Naive thymus-derived CD4-positive, alpha-beta T cell (primary cell): ENCODE data around the gene APOBEC3G. TPM values are rescaled to one million over a fixed set of nuclear protein-coding genes. Genes with fewer than 3 reads are reported as not detected.

Experiments
- ATAC-seq: fragments of 150-1000 bp; cut with Tn5 transposase; 2 replicates; pipeline ENCODE4 v1.10.0; 2021; ENCODE audit warnings: mild to moderate bottlenecking, moderate library complexity
- CTCF ChIA-PET: fragments of 350-600 bp; sonication (Branson Sonifier 250); formaldehyde crosslinking; loops from one replicate; lab custom pipeline; 2021; ENCODE audit warnings: antibody characterized with exemption; lab: Charles Lee
- POLR2A ChIA-PET: fragments of 350-600 bp; sonication (Branson Sonifier 250); formaldehyde crosslinking; loops from one replicate; lab custom pipeline; 2021; ENCODE audit warnings: antibody characterized with exemption, inconsistent platforms; lab: Charles Lee
- DNase-seq, 9 donors: peaks; one replicate each; pipeline versions ENCODE4 v3.0.0 to v3.0.0-alpha.2; 2020 to 2022; ENCODE audit warnings: mixed read lengths in 1 of 9
- H3K27ac ChIP-seq: one replicate; pipeline ENCODE4 v1.7.0; 2013; ENCODE audit warnings: mild to moderate bottlenecking, low read depth, low read length, moderate library complexity
- H3K27me3 ChIP-seq, 2 donors: one replicate each; pipeline ENCODE4 v1.7.0; 2013; ENCODE audit warnings: low read length in 2 of 2, mild to moderate bottlenecking in 2 of 2, moderate library complexity in 2 of 2; ENCODE audit not compliant: control insufficient read depth in 2 of 2, insufficient read depth in 2 of 2
- H3K36me3 ChIP-seq, 3 experiments: 1 replicate in 2 of 3; 2 replicates in 1 of 3; pipeline ENCODE4 v1.7.0; 2013; ENCODE audit warnings: low read length in 3 of 3, mild to moderate bottlenecking in 3 of 3, moderate library complexity in 1 of 3; ENCODE audit not compliant: insufficient read depth in 3 of 3, control insufficient read depth in 2 of 3
- H3K4me1 ChIP-seq, 2 donors: one replicate each; pipeline ENCODE4 v1.7.0; 2013; ENCODE audit warnings: low read length in 2 of 2, mild to moderate bottlenecking in 2 of 2, moderate library complexity in 1 of 2; ENCODE audit not compliant: control insufficient read depth in 2 of 2, insufficient read depth in 2 of 2
- H3K4me3 ChIP-seq: 2 replicates; pipeline ENCODE4 v1.7.0; 2013; ENCODE audit warnings: mild to moderate bottlenecking, low read length
- H3K9me3 ChIP-seq, 3 experiments: 1 replicate in 2 of 3; 2 replicates in 1 of 3; pipeline ENCODE4 v1.7.0; 2013; ENCODE audit warnings: low read length in 3 of 3; ENCODE audit not compliant: control insufficient read depth in 2 of 3
- H3K27ac Mint-ChIP-seq, 9 donors: one replicate each; pipeline ENCODE4 v1.8.0; 2020 to 2022; ENCODE audit warnings: mixed read lengths in 9 of 9, mild to moderate bottlenecking in 8 of 9, moderate library complexity in 5 of 9, inconsistent platforms in 2 of 9
- H3K27me3 Mint-ChIP-seq, 5 donors: one replicate each; pipeline ENCODE4 v1.8.0; 2021 to 2022; ENCODE audit warnings: mixed read lengths in 5 of 5, mild to moderate bottlenecking in 1 of 5
- H3K36me3 Mint-ChIP-seq, 5 donors: one replicate each; pipeline ENCODE4 v1.8.0; 2020 to 2022; ENCODE audit warnings: mixed read lengths in 5 of 5, mild to moderate bottlenecking in 3 of 5, inconsistent platforms in 1 of 5
- H3K4me1 Mint-ChIP-seq, 7 donors: one replicate each; pipeline ENCODE4 v1.8.0; 2020 to 2022; ENCODE audit warnings: mixed read lengths in 7 of 7, mild to moderate bottlenecking in 3 of 7, inconsistent platforms in 1 of 7
- H3K4me3 Mint-ChIP-seq, 10 donors: one replicate each; pipeline ENCODE4 v1.8.0; 2020 to 2022; ENCODE audit warnings: mild to moderate bottlenecking in 10 of 10, mixed read lengths in 10 of 10, moderate library complexity in 6 of 10, inconsistent platforms in 2 of 10
- H3K9me3 Mint-ChIP-seq, 11 donors: one replicate each; pipeline ENCODE4 v1.8.0; 2020 to 2022; ENCODE audit warnings: mixed read lengths in 11 of 11, mild to moderate bottlenecking in 4 of 11, inconsistent platforms in 1 of 11, moderate library complexity in 1 of 11
- intact Hi-C, 2 donors: fragments of 100-400 bp; cut with micrococcal nuclease; formaldehyde crosslinking; loops; one replicate each; pipeline ENCODE4 v1.15.1; 2023
- polyA plus RNA-seq, 2 donors: library from polyadenylated mRNA; unstranded; fragments of 300-500 nt; fragmentation: Illumina TruSeq; gene quantifications; one replicate each; pipeline ENCODE4 v1.2.3, GENCODE V29; 2021
- total RNA-seq, 6 experiments: library from RNA in 5 of 6; stranded (reverse) in 5 of 6; gene quantifications; 1 replicate in 5 of 6; 2 replicates in 1 of 6; pipeline ENCODE4 v1.2.3 and lab custom pipeline; 2021 to 2026

Gene APOBEC3G
- total and polyA plus RNA-seq, 7 experiments from 2014 or later = 18.5 to 93.2 (median 22.9) TPM

- POLR2A ChIA-PET = interaction anchor here (0.7 kb wide), 1 partner anchor 18 kb away, joined by 5 read pairs; no protein-coding TSS in a partner anchor
- H3K36me3 ChIP-seq = peaks cover 0 to 54% (median 4%) of the 10 kb centered on the region in 3 experiments
- DNase-seq = no peak
- intact Hi-C loops = no loop called here
- no peaks in the 10 kb centered on the region for H3K9me3 Mint-ChIP-seq
- no peak for ATAC-seq
- H3K4me3 ChIP-seq = no peak overlapping the region
- CTCF ChIA-PET = no interaction called here
- no peak overlapping the region for H3K27ac ChIP-seq
- peaks cover 0 to 16% (median 3%) of the 10 kb centered on the region in 5 donors for H3K36me3 Mint-ChIP-seq
- H3K27me3 Mint-ChIP-seq = no peaks in the 10 kb centered on the region
- peaks cover 0 to 13% (median 0%) of the 10 kb centered on the region in 7 donors for H3K4me1 Mint-ChIP-seq
- no peaks in the 10 kb centered on the region for H3K27me3 ChIP-seq
- H3K4me3 Mint-ChIP-seq = no peak overlapping the region
- no peaks in the 10 kb centered on the region for H3K9me3 ChIP-seq
- H3K27ac Mint-ChIP-seq = peak overlapping the region in 1 of 9 donors; percentile 32
- no peaks in the 10 kb centered on the region for H3K4me1 ChIP-seq
Measured at GRCh38 chr22:39132871-39133524, 55.9 kb downstream of the APOBEC3G start.

DNA sequence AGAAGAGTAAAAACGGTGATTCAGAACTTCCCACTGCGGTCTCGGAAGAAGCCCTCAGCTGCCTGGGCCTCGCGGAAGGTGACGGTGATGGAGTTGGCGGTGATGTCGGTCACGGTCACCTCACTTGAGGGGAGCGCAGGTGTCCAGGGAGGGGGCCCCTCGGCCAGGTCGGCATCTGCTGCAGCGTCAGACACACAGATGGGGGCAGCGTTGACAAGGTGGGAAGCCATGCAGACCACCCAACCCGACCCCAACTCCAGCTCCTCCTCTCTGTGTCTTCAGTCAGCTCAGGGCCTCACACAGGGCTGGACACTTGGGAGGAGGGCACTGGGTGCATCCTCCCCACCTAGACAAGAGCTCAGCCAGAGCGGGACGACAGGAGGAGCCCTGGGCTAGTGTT, 56.8 kb downstream of the APOBEC3G start:
- Histone ChIP-seq H3K27ac (no peak overlapping the region), H3K9me3 (no peaks in the 10 kb centered on the region), H3K36me3 (peaks cover 0 to 61% (median 4%) of the 10 kb centered on the region in 3 experiments), H3K27me3 (no peaks in the 10 kb centered on the region), H3K4me1 (no peaks in the 10 kb centered on the region), H3K4me3 (no peak overlapping the region)
- Mint-ChIP-seq H3K9me3 (no peaks in the 10 kb centered on the region), H3K36me3 (peaks cover 0 to 16% (median 3%) of the 10 kb centered on the region in 5 donors), H3K4me3 (no peak overlapping the region), H3K27ac (no peak overlapping the region), H3K4me1 (peaks cover 0 to 13% (median 7%) of the 10 kb centered on the region in 7 donors), H3K27me3 (no peaks in the 10 kb centered on the region)
- no peak for DNase-seq
- ChIA-PET POLR2A (interaction anchor here (0.5 to 1.1 kb wide), 3 partner anchors 9 to 54 kb away, joined by 3 to 7 read pairs (median 5); no protein-coding TSS in a partner anchor), CTCF (interaction anchor here (1.1 kb wide), 1 partner anchor 184 kb away, joined by 3 read pairs; no protein-coding TSS in a partner anchor)
- ATAC-seq = no peak
- intact Hi-C loops = no loop called here

GRCh38 chr22:39134366-39135091, 57.5 kb downstream of the APOBEC3G start:
- no peak overlapping the region for H3K27ac ChIP-seq
- POLR2A ChIA-PET = interaction anchor here (0.5 to 2.3 kb wide), 4 partner anchors 8 to 184 kb away, joined by 3 to 8 read pairs (median 5); partner anchors contain the start of gene RPL3
- DNase-seq (no peak), ATAC-seq (no peak)
- H3K27me3 ChIP-seq = no peaks in the 10 kb centered on the region
- no peaks in the 10 kb centered on the region for H3K9me3 Mint-ChIP-seq
- peak overlapping the region in 1 of 9 donors; percentile 31 for H3K27ac Mint-ChIP-seq
- intact Hi-C loops = loop anchor here in 1 of 2 donors (1.0 kb wide), 1 partner anchor 177 kb away; no protein-coding TSS in a partner anchor
- H3K36me3 ChIP-seq = peaks cover 0 to 63% (median 4%) of the 10 kb centered on the region in 3 experiments
- H3K27me3 Mint-ChIP-seq = no peaks in the 10 kb centered on the region
- H3K9me3 ChIP-seq = no peaks in the 10 kb centered on the region
- no peaks in the 10 kb centered on the region for H3K4me1 ChIP-seq
- H3K4me1 Mint-ChIP-seq = peaks cover 0 to 13% (median 7%) of the 10 kb centered on the region in 7 donors
- H3K4me3 ChIP-seq = no peak overlapping the region
- peaks cover 0 to 16% (median 3%) of the 10 kb centered on the region in 5 donors for H3K36me3 Mint-ChIP-seq
- CTCF ChIA-PET = interaction anchor here (1.1 to 1.4 kb wide), 2 partner anchors 15 to 183 kb away, joined by 3 read pairs; no protein-coding TSS in a partner anchor
- H3K4me3 Mint-ChIP-seq = no peak overlapping the region

- Mint-ChIP-seq H3K27me3 (no peaks in the 10 kb centered on the region), H3K4me3 (no peak overlapping the region), H3K9me3 (no peaks in the 10 kb centered on the region), H3K36me3 (peaks cover 0 to 20% (median 3%) of the 10 kb centered on the region in 5 donors), H3K4me1 (peaks cover 0 to 19% (median 9%) of the 10 kb centered on the region in 7 donors), H3K27ac (peak overlapping the region in 3 of 9 donors; percentile 6 to 48 (median 31))
- ATAC-seq (peak; percentile 73), DNase-seq (peak in 6 of 9 donors; percentile 28 to 42 (median 36))
- Histone ChIP-seq H3K9me3 (no peaks in the 10 kb centered on the region), H3K27me3 (no peaks in the 10 kb centered on the region), H3K36me3 (peaks cover 0 to 57% (median 4%) of the 10 kb centered on the region in 3 experiments), H3K27ac (no peak overlapping the region), H3K4me3 (no peak overlapping the region), H3K4me1 (no peaks in the 10 kb centered on the region)
- POLR2A ChIA-PET = interaction anchor here (1.6 to 2.3 kb wide), 2 partner anchors 10 to 183 kb away, joined by 3 to 8 read pairs; partner anchors contain the start of gene RPL3
- intact Hi-C loops = loop anchor here in 1 of 2 donors (1.0 kb wide), 1 partner anchor 176 kb away; no protein-coding TSS in a partner anchor
- CTCF ChIA-PET = interaction anchor here (0.6 to 1.4 kb wide), 4 partner anchors 14 to 182 kb away, joined by 3 to 4 read pairs (median 3); no protein-coding TSS in a partner anchor
Measured at GRCh38 chr22:39135092-39135896, 58.2 kb downstream of the APOBEC3G start.

DNA sequence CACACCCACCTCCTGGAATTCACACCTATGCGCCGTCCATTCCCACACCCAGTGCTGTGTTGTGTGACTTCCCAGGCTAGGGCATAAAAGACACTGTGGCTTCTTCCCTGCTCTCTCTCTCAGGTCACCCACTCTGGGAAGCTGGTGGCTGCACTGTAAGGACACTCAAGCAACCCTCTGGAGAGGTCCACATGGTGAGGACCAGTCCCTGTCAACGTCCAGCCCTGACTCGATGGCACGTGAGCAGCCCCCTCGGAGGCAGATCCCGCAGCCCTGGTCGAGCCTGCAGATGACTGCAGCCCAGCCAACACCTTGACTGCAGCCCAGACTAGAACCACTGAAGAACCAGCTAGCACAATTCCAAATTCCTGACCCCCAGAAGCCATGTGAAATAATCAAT, 59.2 kb downstream of the APOBEC3G start:
- ChIA-PET POLR2A (interaction anchor here (1.6 to 2.3 kb wide), 2 partner anchors 11 to 182 kb away, joined by 3 to 8 read pairs; partner anchors contain the start of gene RPL3), CTCF (no interaction called here)
- Histone ChIP-seq H3K9me3 (no peaks in the 10 kb centered on the region), H3K27ac (no peak overlapping the region), H3K36me3 (peaks cover 0 to 55% (median 4%) of the 10 kb centered on the region in 3 experiments), H3K27me3 (no peaks in the 10 kb centered on the region), H3K4me3 (no peak overlapping the region), H3K4me1 (no peaks in the 10 kb centered on the region)
- DNase-seq (no peak), ATAC-seq (no peak)
- Mint-ChIP-seq H3K36me3 (peaks cover 0 to 13% (median 0%) of the 10 kb centered on the region in 5 donors), H3K27me3 (no peaks in the 10 kb centered on the region), H3K4me3 (no peak overlapping the region), H3K9me3 (no peaks in the 10 kb centered on the region), H3K27ac (no peak overlapping the region), H3K4me1 (peaks cover 0 to 19% (median 9%) of the 10 kb centered on the region in 7 donors)
- intact Hi-C loops = no loop called here
